OCI-LY7 (cell line): ENCODE measurements around the gene CALD1.

Experiments used
- CTCF ChIP-seq: fragments of 200-600 bp; sonication (generic); conservative IDR thresholded peaks from 2 replicates; pipeline ENCODE4 v1.5.1; 2014; ENCODE audit warnings: mild to moderate bottlenecking, antibody characterized with exemption, low read length, moderate library complexity, mixed read lengths
- EZH2phosphoT487 ChIP-seq: fragments of 200-600 bp; sonication (generic); IDR thresholded peaks from 2 replicates; pipeline ENCODE4 v1.6.1; 2018; ENCODE audit warnings: low read depth, borderline replicate concordance, mild to moderate bottlenecking, mixed run types, antibody characterized with exemption, low read length, moderate library complexity, mixed read lengths

GRCh38 chr7:134856691-134857090, 77.3 kb downstream of the CALD1 start:
- TF ChIP-seq CTCF: no peak
- no peak for TF ChIP-seq EZH2phosphoT487
